GM12878 (cell line): Measurements from ENCODE around the gene USP15. TPM values are rescaled to one million over a fixed set of nuclear protein-coding genes. Genes with fewer than 3 reads are reported as not detected.

Experiments
- ATAC-seq: fragments of 200-7000 bp; cut with Tn5 transposase; 3 replicates; pipeline ENCODE4 v1.9.1; 2020; ENCODE audit warnings: mild to moderate bottlenecking, moderate library complexity
- BruUV-seq: library from RNA; stranded (reverse); fragments of 400-500 nt; replicated peaks from 2 replicates; lab custom pipeline; 2021; lab: Mats Ljungman, UMichigan
- CTCF ChIA-PET: fragments of 300-600 bp; sonication (Branson Sonifier 250); formaldehyde crosslinking; extraction: SDS; loops from one replicate; lab custom pipeline; 2021; ENCODE audit warnings: inconsistent platforms; lab: Yijun Ruan, JAX
- POLR2A ChIA-PET: fragments of 350-600 bp; formaldehyde crosslinking; extraction: SDS; loops from one replicate; lab custom pipeline; 2021; ENCODE audit warnings: inconsistent platforms; lab: Charles Lee
- RAD21 ChIA-PET: fragments of 300-600 bp; sonication (Branson Sonifier 250); formaldehyde crosslinking; loops from one replicate; lab custom pipeline; 2023; ENCODE audit warnings: antibody characterized with exemption; ENCODE audit not compliant: unreplicated experiment; lab: Charles Lee
- SMC1A ChIA-PET: fragments of 300-600 bp; sonication (Branson Sonifier 250); formaldehyde crosslinking; loops from one replicate; lab custom pipeline; 2023; ENCODE audit not compliant: unreplicated experiment, uncharacterized antibody; lab: Charles Lee
- DNase-seq: peaks from one replicate; pipeline ENCODE4 v3.0.0-alpha.2; 2011; ENCODE audit warnings: low read depth, low spot score
- FAIRE-seq: peaks from 3 replicates; lab custom pipeline; 2011; peaks lifted over from hg19 to GRCh38; lab: Jason Lieb, UNC
- H2AFZ ChIP-seq: 2 replicates; pipeline ENCODE4 v1.6.0; 2011; ENCODE audit warnings: low read depth, low read length, control low read depth; ENCODE audit not compliant: control insufficient read depth
- H3K27ac ChIP-seq: 2 replicates; pipeline ENCODE4 v1.5.1; 2011; ENCODE audit warnings: control low read depth; ENCODE audit not compliant: control insufficient read depth, insufficient read depth
- H3K27me3 ChIP-seq, 2 experiments: replicated peaks in 1 of 2; 2 replicates each; pipeline versions ENCODE4 v1.6.0 to v1.6.1; 2011; ENCODE audit warnings: low read length in 1 of 2; ENCODE audit not compliant: control insufficient read depth in 2 of 2, insufficient read depth in 2 of 2
- H3K36me3 ChIP-seq, 2 experiments: 2 replicates each; pipeline ENCODE4 v1.5.1; 2011; ENCODE audit warnings: low read length in 1 of 2; ENCODE audit not compliant: control insufficient read depth in 2 of 2, insufficient read depth in 2 of 2
- H3K4me1 ChIP-seq: 2 replicates; pipeline ENCODE4 v1.6.1; 2011; ENCODE audit warnings: mild to moderate bottlenecking, low read length, moderate library complexity, mixed read lengths; ENCODE audit not compliant: control insufficient read depth, insufficient read depth
- H3K4me2 ChIP-seq: 2 replicates; pipeline ENCODE4 v1.6.0; 2011; ENCODE audit warnings: control low read depth; ENCODE audit not compliant: control insufficient read depth, insufficient read depth
- H3K4me3 ChIP-seq: fragments of 200-600 bp; sonication (generic); 2 replicates; pipeline ENCODE4 v1.5.1; 2016
- H3K79me2 ChIP-seq: 2 replicates; pipeline ENCODE4 v1.6.0; 2011; ENCODE audit warnings: low read length; ENCODE audit not compliant: control insufficient read depth, insufficient read depth
- H3K9ac ChIP-seq: 2 replicates; pipeline ENCODE4 v1.8.0; 2011; ENCODE audit warnings: low read length, control low read depth, mixed read lengths; ENCODE audit not compliant: control insufficient read depth, insufficient read depth
- H3K9me3 ChIP-seq: replicated peaks from 3 replicates; pipeline ENCODE4 v1.5.1; 2011; ENCODE audit warnings: mild to moderate bottlenecking, low read length; ENCODE audit not compliant: control insufficient read depth, insufficient read depth
- H4K20me1 ChIP-seq: 2 replicates; pipeline ENCODE4 v1.6.0; 2011; ENCODE audit not compliant: control insufficient read depth, insufficient read depth
- ATF7 ChIP-seq: fragments of 450-650 bp; IDR thresholded peaks from 2 replicates; pipeline ENCODE4 v1.6.1; 2016; ENCODE audit warnings: low read depth, mild to moderate bottlenecking
- FOXM1 ChIP-seq: IDR thresholded peaks from 2 replicates; pipeline ENCODE4 v1.6.1; 2012; ENCODE audit warnings: low read depth, mild to moderate bottlenecking, inconsistent platforms, low read length, moderate library complexity
- HDAC6 ChIP-seq: fragments of 200-600 bp; sonication (generic); IDR thresholded peaks from one replicate; pipeline ENCODE4 v1.8.0; 2017; ENCODE audit warnings: antibody characterized with exemption; ENCODE audit not compliant: unreplicated experiment
- JUNB ChIP-seq: IDR thresholded peaks from 2 replicates; pipeline ENCODE4 v1.6.1; 2016; ENCODE audit warnings: antibody characterized with exemption, mild to moderate bottlenecking
- KDM1A ChIP-seq: fragments of 200-600 bp; sonication (generic); IDR thresholded peaks from 2 replicates; pipeline ENCODE4 v1.6.1; 2016; ENCODE audit warnings: borderline replicate concordance
- KLF5 ChIP-seq: fragments of 450-650 bp; IDR thresholded peaks from 2 replicates; pipeline ENCODE4 v1.6.1; 2014; ENCODE audit warnings: mild to moderate bottlenecking; ENCODE audit not compliant: partially characterized antibody
- MYC ChIP-seq: IDR thresholded peaks from 2 replicates; pipeline ENCODE4 v1.6.1; 2011; ENCODE audit warnings: mild to moderate bottlenecking, low read length, moderate library complexity, inconsistent platforms; ENCODE audit not compliant: insufficient read depth, insufficient replicate concordance, insufficient read length, severe bottlenecking
- NFYB ChIP-seq: IDR thresholded peaks from 2 replicates; pipeline ENCODE4 v1.6.1; 2011; ENCODE audit warnings: low read depth, mild to moderate bottlenecking, low read length, improper control_type of control experiment, moderate library complexity; ENCODE audit not compliant: insufficient read depth
- PML ChIP-seq: IDR thresholded peaks from 2 replicates; pipeline ENCODE4 v1.6.1; 2012; ENCODE audit warnings: low read length, inconsistent platforms
- POLR2AphosphoS5 ChIP-seq: IDR thresholded peaks from 2 replicates; pipeline ENCODE4 v1.6.1; 2011; ENCODE audit warnings: mild to moderate bottlenecking, low read length, inconsistent platforms
- RB1 ChIP-seq: fragments of 450-650 bp; formaldehyde crosslinking; IDR thresholded peaks from 2 replicates; pipeline ENCODE4 v1.6.1; 2017; ENCODE audit warnings: mild to moderate bottlenecking, borderline replicate concordance
- TAF1 ChIP-seq: IDR thresholded peaks from 2 replicates; pipeline ENCODE4 v1.6.1; 2011; ENCODE audit warnings: mild to moderate bottlenecking, low read depth, low read length, borderline replicate concordance
- TCF3 ChIP-seq: IDR thresholded peaks from 2 replicates; pipeline ENCODE4 v1.6.1; 2012; ENCODE audit warnings: low read depth, mild to moderate bottlenecking, low read length, borderline replicate concordance; ENCODE audit not compliant: insufficient read depth
- YY1 ChIP-seq: IDR thresholded peaks from 2 replicates; pipeline ENCODE4 v1.6.1; 2011; ENCODE audit warnings: low read depth, mild to moderate bottlenecking, low read length
- WGBS: methylation state at CpG from one replicate; pipeline ENCODE4 v1.1.6; 2016; ENCODE audit warnings: low lambda C conversion rate; ENCODE audit not compliant: insufficient replicate concordance, insufficient coverage; ENCODE audit errors: missing lambda C conversion rate; 5-methylcytosine and 5-hydroxymethylcytosine counted together
- in situ Hi-C: fragments of 300-500 bp; cut with MboI; formaldehyde crosslinking; loops from 9 replicates; pipeline ENCODE4 v1.14.3; 2018; ENCODE audit warnings: mixed read lengths
- intact Hi-C: fragments of 100-400 bp; cut with micrococcal nuclease; formaldehyde crosslinking; loops from one replicate; pipeline ENCODE4 v1.14.2; 2022; ENCODE audit not compliant: unreplicated experiment
- polyA plus RNA-seq, 11 experiments: library from polyadenylated mRNA; depleted of rRNA in 4 of 11; unstranded in 6 of 11; stranded (reverse) in 5 of 11; fragments of >200 nt; fragmentation: Nextera tagmentation in 4 of 11; fragmentation: Illumina TruSeq in 1 of 11; extraction: Ambion mirVana in 4 of 11; extraction: Trizol in 1 of 11; gene quantifications; 1 replicate in 1 of 11; 2 replicates in 10 of 11; pipeline versions ENCODE4 v1.2.1 to v1.2.3, GENCODE V29; 2011 to 2016; ENCODE audit warnings: inconsistent platforms in 2 of 11, missing spikeins in 2 of 11, low read depth in 1 of 11
- total RNA-seq, 4 experiments: library from RNA; depleted of rRNA in 3 of 4; stranded (reverse); fragments of >200 nt in 3 of 4; fragmentation: Illumina TruSeq in 1 of 4; extraction: Trizol in 1 of 4; gene quantifications; 2 replicates each; pipeline versions ENCODE4 v1.2.1 to v1.2.3, GENCODE V29; 2013 to 2021
- TF ChIP-seq, protein P1 (sequence below): IDR thresholded peaks from 2 replicates; pipeline ENCODE4 v1.6.1; 2011; ENCODE audit warnings: mild to moderate bottlenecking, low read depth, low read length, moderate library complexity; ENCODE audit not compliant: insufficient replicate concordance
- TF ChIP-seq, protein P2 (sequence below): fragments of 450-650 bp; IDR thresholded peaks from 2 replicates; pipeline ENCODE4 v1.6.1; 2016; ENCODE audit warnings: mild to moderate bottlenecking
- TF ChIP-seq, protein P3 (sequence below): fragments of 450-650 bp; conservative IDR thresholded peaks from 2 replicates; pipeline ENCODE4 v1.6.1; 2017; ENCODE audit warnings: mild to moderate bottlenecking, moderate library complexity

The USP15 gene
- total and polyA plus RNA-seq, 10 of the 15 experiments (the other 5 are each of a cell fraction or from before 2014, with no cell fraction given) = 57.6 to 101 (median 90.2) TPM

GRCh38 chr12:62256408-62257096, 3.7 kb upstream of the USP15 start:
- no peak for DNase-seq
- ChIA-PET SMC1A (interaction anchor here (0.8 kb wide), 1 partner anchor 209 kb away, joined by 3 read pairs; no protein-coding TSS in a partner anchor), CTCF (interaction anchor here (2.3 kb wide), 1 partner anchor 8 kb away, joined by 6 read pairs; no protein-coding TSS in a partner anchor), POLR2A (no interaction called here), RAD21 (no interaction called here)
- no peak for FAIRE-seq
- H3K36me3 ChIP-seq = no peaks in the 10 kb centered on the region
- no peak overlapping the region for H3K27ac ChIP-seq
- H3K79me2 ChIP-seq = peaks cover 23% of the 10 kb centered on the region
- in situ Hi-C loops (no loop called here), intact Hi-C loops (no loop called here)
- 97% methylated on average over 8 of the region's 8 CpGs for WGBS
- no peak overlapping the region for H2AFZ ChIP-seq
- no peaks in the 10 kb centered on the region for H3K27me3 ChIP-seq
- no peaks in the 10 kb centered on the region for H3K9me3 ChIP-seq
- ATAC-seq = no peak
- no TSS peak for BruUV-seq
- H3K4me2 ChIP-seq = no peak overlapping the region
- H4K20me1 ChIP-seq = no peaks in the 10 kb centered on the region
- H3K4me3 ChIP-seq = no peak overlapping the region
- H3K4me1 ChIP-seq = peaks cover 8% of the 10 kb centered on the region
- H3K9ac ChIP-seq = no peak overlapping the region
- no peak for TF ChIP-seq PML
- no peak for TF ChIP-seq KDM1A
- TF ChIP-seq HDAC6 = no peak
- TF ChIP-seq, protein P1, sequence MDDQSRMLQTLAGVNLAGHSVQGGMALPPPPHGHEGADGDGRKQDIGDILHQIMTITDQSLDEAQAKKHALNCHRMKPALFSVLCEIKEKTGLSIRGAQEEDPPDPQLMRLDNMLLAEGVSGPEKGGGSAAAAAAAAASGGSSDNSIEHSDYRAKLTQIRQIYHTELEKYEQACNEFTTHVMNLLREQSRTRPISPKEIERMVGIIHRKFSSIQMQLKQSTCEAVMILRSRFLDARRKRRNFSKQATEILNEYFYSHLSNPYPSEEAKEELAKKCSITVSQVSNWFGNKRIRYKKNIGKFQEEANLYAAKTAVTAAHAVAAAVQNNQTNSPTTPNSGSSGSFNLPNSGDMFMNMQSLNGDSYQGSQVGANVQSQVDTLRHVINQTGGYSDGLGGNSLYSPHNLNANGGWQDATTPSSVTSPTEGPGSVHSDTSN = no peak
- TF ChIP-seq RB1 = no peak
- no peak for TF ChIP-seq YY1
- no peak for TF ChIP-seq MYC
- TF ChIP-seq TAF1 = no peak
- TF ChIP-seq NFYB = no peak
- no peak for TF ChIP-seq KLF5
- TF ChIP-seq, protein P2, sequence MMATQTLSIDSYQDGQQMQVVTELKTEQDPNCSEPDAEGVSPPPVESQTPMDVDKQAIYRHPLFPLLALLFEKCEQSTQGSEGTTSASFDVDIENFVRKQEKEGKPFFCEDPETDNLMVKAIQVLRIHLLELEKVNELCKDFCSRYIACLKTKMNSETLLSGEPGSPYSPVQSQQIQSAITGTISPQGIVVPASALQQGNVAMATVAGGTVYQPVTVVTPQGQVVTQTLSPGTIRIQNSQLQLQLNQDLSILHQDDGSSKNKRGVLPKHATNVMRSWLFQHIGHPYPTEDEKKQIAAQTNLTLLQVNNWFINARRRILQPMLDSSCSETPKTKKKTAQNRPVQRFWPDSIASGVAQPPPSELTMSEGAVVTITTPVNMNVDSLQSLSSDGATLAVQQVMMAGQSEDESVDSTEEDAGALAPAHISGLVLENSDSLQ = no peak
- TF ChIP-seq ATF7 = no peak
- TF ChIP-seq TCF3 = no peak
- TF ChIP-seq, protein P3, sequence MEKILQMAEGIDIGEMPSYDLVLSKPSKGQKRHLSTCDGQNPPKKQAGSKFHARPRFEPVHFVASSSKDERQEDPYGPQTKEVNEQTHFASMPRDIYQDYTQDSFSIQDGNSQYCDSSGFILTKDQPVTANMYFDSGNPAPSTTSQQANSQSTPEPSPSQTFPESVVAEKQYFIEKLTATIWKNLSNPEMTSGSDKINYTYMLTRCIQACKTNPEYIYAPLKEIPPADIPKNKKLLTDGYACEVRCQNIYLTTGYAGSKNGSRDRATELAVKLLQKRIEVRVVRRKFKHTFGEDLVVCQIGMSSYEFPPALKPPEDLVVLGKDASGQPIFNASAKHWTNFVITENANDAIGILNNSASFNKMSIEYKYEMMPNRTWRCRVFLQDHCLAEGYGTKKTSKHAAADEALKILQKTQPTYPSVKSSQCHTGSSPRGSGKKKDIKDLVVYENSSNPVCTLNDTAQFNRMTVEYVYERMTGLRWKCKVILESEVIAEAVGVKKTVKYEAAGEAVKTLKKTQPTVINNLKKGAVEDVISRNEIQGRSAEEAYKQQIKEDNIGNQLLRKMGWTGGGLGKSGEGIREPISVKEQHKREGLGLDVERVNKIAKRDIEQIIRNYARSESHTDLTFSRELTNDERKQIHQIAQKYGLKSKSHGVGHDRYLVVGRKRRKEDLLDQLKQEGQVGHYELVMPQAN = no peak
- TF ChIP-seq POLR2AphosphoS5 = no peak
- no peak for TF ChIP-seq JUNB
- no peak for TF ChIP-seq FOXM1
